ENCODE results near the gene UIMC1.
"Not testable (repeated sequence)": the region's sequence is repeated elsewhere in the genome, so short reads cannot be mapped to it uniquely, and the experiment has no call there.

Gene UIMC1

DNA sequence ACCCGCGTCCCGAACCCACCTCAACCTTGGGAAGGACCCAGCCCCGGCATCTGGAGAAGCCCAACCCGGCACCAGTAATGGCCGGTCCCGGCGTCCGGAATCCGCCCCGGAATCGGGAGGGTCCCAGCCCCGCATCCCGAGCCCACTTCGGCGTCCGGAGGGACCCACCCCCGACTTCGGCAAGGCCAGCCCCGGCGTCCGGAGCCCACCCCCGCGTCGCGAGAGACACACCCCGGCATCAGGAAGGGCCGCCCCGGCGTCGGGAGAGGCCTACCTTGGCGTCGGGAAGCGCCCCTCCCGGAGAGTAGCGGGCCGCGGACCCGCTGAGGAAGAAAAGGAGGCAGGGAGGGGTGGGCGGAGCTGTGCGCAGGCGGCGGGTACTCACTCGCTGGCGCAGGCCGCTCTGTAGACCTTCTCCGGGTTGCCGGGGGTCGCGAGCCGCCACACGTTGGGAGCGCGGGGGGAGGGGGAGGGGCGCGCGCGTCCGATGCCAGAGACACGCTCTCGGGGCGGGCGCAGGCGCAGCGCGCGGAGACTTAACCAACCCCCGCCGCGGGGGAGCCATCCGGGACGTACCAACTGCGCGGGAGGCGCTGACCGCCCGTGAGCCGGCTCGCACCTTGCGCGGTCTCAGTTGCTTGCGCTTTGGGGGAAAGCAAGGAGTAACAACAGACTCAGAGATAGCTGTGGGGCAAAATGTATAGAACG lies at the start of gene UIMC1:
TSS of gene UIMC1 (minus strand) at position 515 of the 708 bp plus-strand sequence. CDS start 24,164 bp downstream, outside the sequence.
- DNase-seq (ENCODE audit: low read depth in 2 of 3, low spot score in 2 of 3) = peak; percentile 85 to 86 (median 86)

DNA sequence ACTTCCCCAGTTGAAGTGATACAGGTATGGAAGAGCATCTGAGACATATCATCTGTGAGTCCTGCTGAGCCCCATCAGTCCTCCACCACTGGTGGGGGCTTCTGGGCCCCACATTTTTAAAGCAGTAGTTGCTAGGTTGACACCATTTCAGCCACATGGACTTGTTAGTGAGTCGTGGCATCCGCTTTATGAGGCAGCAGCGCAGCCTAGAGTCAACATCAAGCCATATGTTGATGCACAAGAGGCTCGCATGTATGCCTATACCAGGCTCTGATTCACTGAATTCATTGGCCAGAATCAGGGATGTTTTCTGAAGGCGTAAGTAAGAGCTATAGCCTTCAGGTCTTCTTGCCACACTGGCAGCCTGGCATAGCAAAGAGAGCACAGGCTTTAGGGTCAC lies 42.7 kb upstream of the UIMC1 start:
- DNase-seq (ENCODE audit: low read depth in 2 of 3, low spot score in 2 of 3) = no peak

DNA sequence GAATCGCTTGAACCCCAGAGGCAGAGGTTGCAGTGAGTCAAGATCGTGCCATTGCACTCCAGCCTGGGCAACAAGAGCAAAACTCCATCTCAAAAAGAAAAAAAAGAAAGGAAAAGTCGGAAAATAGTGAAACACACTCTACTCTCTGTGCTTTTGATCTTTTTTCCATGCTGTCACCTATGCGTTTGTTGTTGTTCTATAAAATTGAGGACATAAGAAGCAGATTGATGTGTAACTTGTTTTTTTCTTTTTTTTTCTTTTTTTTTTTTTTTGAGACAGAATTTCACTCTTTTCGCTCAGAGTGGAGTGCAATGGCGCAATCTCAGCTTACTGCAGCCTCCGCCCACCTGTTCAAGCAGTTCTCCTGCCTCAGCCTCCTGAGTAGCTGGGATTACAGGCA lies 42.0 kb upstream of the UIMC1 start:
- DNase-seq (ENCODE audit: low read depth in 2 of 3, low spot score in 2 of 3) = not testable (repeated sequence)

DNA sequence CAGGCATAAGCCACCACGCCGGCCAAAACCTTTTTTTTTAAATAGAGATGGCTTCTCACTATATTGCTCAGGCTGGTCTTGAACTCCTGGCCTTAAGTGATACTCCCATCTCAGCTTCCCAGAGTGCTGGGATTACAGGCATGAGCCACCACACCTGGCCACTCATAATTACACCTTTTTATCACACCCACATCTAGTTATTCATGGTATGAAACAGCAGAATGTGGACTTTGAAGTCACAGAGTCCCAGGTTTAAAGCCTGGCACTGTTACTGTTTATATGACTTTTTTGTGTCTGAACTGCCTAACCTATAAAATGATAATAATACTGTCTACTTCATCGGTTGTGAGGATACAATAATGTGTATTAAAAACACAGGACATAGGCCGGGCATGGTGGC lies 39.1 kb upstream of the UIMC1 start:
- DNase-seq (ENCODE audit: low read depth in 2 of 3, low spot score in 2 of 3) = no peak

DNA sequence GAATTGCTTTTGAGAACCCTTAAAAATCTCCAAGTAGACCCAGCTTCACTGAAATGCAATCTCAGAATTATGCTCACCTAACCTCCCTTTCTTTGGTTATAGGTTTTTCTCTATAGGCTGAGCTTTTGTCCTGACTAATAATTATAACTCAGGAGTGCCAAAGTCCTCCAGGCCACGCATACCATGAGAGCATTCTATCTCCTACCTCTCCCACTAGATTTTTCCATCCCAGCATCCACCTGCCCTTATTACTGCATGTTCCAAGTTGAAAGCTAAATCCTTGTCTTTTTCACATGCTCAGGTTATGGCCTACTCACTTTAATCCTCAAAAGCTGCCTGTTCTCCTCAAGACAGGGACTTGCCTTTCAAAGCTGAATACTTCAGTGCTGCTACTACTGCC lies 38.1 kb upstream of the UIMC1 start:
- no peak for DNase-seq (ENCODE audit: low read depth in 2 of 3, low spot score in 2 of 3)

DNA sequence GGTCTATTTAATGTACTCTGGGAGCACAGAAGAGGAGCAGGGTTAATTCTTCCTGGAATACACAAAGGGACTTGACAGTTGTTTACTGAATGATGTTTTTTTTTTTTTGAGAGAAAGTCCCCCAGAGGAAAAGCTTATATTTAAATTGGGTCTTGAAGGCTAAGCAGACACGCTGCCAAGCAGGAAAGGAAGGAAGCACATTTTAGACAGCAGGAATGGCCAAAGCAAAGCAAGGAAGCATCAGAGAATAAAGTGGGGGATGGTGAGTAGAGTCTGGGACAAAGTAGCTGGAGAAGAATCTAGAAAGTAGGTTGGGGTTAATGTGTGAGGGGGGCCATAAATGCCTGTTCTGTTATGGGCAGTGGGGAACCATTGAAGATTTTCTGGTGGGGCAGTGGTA lies 37.4 kb upstream of the UIMC1 start:
- DNase-seq (ENCODE audit: low read depth in 2 of 3, low spot score in 2 of 3) = no peak

DNA sequence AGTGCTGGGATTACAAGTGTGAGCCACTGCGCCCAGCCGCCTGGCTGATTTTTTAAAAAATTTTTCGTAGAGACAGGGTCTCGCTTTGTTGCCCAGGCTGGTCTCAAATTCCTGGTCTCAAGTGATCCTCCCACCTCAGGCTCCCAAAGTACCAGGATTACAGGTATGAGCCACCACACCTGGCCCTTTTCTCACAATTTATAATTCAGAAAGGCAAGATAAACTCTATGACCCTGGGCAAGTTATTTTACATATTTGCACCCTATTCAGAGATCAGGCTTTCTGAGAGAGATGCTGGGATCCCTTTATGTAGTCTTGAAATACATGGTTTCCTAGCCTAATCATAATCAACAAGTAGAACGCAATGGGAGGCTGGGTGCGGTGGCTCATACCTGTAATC lies 36.5 kb upstream of the UIMC1 start:
- DNase-seq (ENCODE audit: low read depth in 2 of 3, low spot score in 2 of 3) = no peak

DNA sequence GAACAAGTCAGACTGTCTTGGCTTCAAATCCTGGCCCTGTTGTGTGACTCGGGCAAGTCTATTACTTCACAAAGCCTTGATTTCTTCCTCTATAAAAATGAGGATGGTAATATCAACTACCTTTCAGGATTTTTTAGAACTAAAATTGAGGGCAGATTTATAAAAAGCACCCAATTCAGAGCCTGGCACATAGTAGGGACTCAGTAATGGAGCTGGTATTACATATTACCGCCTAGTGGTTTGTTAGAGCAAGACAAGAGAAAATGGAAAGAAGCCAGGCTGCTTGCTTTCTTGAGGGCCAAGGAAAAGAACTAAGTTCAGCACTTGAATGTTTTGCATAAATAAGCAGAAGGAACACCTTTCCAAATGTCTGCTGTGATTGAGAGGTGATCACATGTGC lies 35.4 kb upstream of the UIMC1 start:
- DNase-seq (ENCODE audit: low read depth in 2 of 3, low spot score in 2 of 3) = no peak

DNA sequence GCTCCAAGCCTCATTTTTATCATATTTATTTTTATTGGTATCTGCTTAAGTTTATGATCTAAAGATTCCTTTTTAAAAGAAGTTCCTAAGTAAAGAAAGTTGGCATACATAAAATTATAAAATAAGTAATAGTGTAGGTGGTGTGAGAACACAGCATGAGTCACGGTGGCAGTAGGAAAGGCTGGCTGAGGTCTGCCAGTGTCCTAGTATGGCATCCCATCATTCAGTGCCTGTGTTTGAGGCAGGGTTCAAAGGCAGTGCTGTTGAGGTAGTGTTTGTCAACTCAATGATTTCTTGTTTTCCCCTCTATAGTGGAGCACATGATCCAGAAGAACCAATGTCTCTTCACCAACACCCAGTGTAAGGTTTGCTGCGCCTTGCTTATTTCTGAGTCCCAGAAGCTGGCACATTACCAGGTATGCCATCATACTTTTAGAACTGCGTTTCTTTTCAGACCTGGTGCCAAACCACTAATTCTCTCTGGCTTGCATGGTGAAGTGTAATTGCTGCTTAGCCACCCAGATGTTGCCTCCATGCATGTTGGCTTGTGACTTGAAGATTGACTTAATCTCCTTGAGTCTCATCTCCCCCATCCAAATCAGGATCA lies 34.3 kb upstream of the UIMC1 start:
- DNase-seq (ENCODE audit: low read depth in 2 of 3, low spot score in 2 of 3) = no peak

DNA sequence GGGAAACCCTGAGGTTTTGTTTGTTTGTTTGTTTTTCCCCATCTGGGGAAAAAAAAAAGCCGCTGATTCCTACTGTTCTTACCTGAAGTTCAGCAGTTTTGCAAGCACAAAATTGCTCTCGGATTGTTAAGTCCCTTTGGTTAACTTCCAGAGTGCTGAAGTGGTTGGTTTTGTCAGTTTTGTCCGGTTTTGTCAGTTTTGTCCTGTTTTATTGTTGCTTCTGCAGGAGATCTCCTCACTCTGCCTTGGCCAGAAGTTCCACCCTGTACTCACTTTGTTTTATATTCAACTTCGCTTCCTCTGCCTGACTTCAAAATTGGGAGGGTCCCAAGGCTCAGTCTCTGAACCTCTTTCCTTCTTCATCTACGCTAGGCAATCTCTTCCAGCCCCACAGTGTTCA lies 30.3 kb upstream of the UIMC1 start:
- no peak for DNase-seq (ENCODE audit: low read depth in 2 of 3, low spot score in 2 of 3)

DNA sequence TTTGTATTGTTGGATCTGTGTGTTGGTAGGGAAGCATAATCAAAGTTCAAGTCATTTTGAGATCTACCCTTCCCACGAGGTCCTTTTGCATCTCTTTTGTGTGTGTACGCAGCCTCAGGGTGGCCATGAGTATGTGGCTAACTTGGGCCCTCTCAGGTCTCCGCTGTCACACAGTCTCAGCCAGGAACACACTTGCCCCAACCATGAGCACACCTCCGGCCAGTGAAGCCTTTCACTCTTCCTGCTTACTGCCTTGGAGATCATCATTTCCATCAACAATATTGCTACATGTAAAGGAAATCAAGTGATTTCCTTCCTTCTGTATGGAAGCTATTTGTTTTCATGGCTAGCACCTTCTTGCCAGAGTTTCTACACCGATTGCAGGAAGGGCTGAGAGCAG lies 29.9 kb upstream of the UIMC1 start:
- DNase-seq (ENCODE audit: low read depth in 2 of 3, low spot score in 2 of 3) = no peak

DNA sequence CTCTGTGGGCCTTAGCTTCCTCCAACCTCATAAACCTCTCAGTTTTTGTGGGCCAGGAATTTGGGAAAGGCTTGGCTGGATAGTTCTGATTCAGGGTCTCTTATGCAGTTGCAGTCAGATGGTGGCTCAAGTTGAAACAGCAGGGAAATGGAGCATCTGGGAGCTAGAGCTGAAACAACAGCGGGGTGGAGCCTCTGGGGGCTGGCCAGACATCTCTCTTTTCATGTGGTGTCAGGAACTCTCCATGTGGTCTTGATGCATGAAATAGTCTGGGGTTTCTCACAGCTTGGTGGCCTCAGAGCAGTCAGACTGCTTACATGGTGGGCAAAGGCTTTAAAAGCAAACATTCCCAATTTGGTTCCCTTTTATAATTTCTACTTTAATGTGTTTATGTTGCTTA lies 29.4 kb upstream of the UIMC1 start:
- no peak for DNase-seq (ENCODE audit: low read depth in 2 of 3, low spot score in 2 of 3)

DNA sequence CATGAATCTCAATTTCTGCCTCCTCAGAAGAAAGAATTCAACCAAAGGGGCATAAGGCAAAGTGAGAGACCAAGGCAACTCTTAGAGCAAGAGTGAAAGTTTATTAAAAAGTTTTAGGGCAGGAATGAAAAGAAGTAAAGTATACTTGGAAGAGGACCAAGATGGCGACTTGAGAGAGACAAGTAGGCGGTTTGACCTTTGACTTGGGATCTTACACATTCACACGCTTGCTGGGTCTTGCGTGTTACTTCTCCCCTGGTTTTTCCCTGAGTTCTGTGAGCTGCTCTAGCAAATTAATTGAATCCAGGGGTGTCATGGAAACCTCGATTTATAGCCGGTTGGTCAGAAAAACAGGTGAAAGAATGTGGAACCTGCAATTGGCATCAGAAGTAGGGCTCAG lies 22.9 kb upstream of the UIMC1 start:
- DNase-seq (ENCODE audit: low read depth in 2 of 3, low spot score in 2 of 3) = no peak

DNA sequence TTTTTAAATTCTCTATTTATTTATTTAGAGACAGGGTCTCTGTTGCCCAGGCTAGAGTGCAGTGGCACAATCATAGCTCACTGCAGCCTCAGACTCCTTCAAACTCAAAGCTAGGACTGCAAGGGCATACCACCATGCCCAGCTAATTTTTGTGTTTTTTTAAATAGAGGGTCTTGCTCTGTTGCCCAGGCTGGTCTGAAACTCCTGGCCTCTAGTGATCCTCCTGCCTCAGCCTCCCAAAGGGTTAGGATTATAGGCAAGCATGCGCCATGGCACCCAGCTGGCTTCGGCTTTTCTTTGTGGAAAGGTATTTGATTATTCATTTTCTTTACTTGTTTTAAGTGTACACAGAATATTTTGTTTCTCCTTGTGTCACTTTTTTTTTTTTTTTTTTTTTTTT lies 21.1 kb upstream of the UIMC1 start:
- DNase-seq (ENCODE audit: low read depth in 2 of 3, low spot score in 2 of 3) = no peak

DNA sequence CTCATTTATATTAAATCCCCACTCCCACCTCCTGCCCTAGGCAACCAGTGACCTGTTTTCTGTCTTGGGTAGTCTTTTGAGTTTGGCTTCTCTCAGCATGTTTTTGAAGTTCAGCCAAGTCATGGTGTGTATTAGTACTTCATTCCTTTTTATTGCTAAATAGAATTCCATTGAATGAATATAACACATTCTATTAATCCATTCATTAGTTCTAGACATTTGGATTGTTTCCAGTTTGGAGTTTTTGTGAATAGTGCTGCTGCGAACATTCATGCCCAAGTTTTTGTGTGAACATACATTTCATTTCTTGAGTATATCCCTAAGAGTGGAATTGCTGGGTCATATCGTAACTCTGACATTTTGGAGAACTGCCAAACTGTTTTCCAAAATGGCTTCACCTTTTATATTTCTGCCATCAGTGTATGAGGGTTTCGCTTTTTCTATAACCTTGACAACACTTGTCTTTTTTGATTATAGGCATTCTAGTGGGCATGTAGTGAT lies 18.6 kb upstream of the UIMC1 start:
- DNase-seq (ENCODE audit: low read depth in 2 of 3, low spot score in 2 of 3) = no peak

DNA sequence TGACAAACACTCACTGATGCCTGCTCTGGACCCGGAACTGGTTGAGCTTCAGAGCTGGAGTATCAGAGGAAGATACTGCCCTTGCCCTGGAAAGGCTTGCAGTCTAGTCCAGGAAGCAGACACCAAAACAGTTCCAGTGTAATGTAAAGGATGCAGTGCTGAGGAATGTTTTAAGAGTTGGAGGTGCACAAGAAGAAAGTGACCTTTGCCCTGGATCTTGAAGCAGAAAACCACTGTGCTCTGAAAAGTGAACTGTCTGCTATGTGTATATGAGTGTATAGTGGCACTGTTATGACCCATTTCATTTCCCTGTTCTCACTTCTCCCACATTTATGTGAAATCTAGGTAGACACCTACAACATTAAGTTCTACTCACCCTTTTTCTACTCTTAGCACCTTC lies 18.0 kb upstream of the UIMC1 start:
- DNase-seq (ENCODE audit: low read depth in 2 of 3, low spot score in 2 of 3) = no peak

DNA sequence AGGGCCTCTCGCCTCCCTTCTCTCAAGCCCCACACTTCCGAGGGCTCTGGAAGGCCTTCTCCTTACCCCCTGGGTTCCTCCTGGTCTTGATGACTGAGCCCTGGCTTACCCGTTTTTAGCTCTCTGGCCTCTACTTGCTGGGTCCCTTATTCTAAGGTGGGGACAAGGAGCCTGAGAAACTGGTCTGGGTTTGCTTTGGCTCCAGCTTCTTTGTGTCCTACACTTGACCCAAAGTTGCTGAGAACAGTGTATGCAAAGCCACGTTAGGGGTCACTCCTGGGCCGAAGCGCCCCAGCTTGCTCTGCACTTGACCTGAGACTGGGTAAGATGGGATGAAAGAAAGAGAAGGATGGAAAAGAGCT lies 16.7 kb upstream of the UIMC1 start:
- DNase-seq (ENCODE audit: low read depth in 2 of 3, low spot score in 2 of 3) = peak in 1 of 3 experiments; percentile 12

DNA sequence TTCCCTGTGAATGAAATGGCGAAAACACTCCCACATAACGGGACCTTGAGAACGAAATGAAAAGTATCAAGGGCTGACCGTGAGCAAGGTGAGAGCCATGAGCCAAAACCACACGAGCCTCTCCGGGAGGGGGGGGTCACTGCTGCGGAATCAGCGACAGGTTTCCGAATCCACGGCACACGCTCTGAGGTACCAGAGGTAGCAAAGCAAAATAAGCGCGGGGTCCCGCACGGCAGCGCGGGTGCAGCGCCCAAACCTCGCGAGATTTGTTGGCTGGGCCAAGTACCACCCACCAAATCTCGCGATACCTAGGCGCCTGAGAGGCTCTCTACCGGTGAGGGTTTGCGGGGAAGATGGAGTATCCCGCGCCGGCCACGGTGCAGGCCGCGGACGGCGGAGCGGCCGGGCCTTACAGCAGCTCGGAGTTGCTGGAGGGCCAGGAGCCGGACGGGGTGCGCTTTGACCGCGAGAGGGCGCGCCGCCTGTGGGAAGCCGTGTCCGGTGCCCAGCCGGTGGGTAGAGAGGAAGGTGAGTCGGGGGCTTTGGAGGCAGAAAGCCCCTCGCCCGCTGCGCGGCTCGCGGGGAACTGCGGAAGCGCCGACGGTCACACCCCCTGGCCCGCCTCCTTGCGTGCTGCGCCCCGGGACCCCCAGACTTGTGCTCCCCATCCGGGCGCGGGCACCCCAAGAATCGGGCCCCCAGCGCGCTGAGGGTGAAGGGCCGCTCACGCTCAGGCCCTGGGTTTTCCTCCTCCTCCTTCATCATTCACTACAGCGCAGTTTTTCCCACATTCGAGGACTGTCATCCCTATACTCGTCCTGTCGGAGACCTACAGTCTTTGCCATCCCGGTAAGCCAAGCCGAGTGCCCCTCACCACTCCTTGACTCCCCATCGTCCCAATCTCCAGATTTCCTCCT lies 16.1 kb upstream of the UIMC1 start, which contains the start of gene ZNF346:
TSS of gene ZNF346 (plus strand) at position 311 of the 917 bp plus-strand sequence. CDS start at position 354, 43 bp downstream.
- DNase-seq (ENCODE audit: low read depth in 2 of 3, low spot score in 2 of 3) = peak; percentile 69 to 88 (median 75)

DNA sequence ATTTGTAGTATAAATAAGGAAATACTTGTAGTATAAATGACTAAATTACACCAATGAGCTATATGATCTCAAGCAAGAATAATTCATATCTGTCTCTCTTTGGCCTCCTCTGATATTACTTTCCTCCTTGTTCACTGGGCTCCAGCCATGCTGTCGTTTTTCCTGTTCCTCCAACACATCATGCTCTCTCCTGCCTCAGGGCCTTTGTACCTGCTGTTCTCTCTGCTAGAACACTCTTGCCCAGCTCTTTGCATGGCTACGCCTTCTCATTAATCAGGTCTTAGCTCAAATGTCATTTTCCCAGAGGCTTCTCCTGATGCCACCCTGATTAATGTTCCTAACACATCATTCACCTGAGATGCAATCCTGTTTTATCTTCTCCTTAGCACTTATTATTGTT lies 13.5 kb upstream of the UIMC1 start:
- no peak for DNase-seq (ENCODE audit: low read depth in 2 of 3, low spot score in 2 of 3)

DNA sequence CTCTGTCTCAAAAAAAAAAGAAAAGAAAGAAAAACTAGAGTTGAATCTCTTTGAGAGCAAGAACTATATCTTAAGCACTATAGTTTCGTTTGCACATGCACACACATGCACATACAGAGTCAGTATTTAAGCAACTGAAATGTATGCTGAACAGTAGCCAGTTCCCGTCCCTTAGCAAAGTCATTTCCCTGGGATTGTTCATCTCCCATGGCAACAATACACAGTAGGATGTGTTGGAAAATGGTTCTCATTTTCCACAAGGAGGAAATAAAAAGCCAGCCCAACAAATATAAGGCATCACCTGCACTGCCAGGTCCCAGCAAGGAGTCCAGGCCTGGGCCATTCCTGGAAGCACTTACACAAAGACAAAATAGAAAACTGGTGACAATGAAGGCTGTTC lies 11.8 kb upstream of the UIMC1 start:
- no peak for DNase-seq (ENCODE audit: low read depth in 2 of 3, low spot score in 2 of 3)

DNA sequence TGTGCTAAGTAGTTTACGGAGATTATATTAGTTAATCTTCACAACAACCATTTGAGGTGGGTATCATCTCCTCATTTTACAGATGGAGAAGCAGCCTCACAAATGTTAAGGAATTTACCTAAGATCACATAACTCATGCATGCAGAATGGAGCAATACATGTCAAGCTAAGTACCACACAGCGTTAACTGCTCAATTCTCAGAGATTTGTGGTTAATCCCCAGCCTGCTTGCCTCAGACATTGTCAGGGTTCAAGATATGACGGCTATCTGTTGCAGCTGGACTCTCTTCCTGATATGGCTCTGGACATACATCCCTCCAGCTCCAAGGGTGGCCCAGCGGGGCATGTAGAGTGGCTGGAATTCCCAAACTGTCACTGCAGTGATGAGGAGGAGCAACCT lies 8.6 kb upstream of the UIMC1 start:
- DNase-seq (ENCODE audit: low read depth in 2 of 3, low spot score in 2 of 3) = no peak

DNA sequence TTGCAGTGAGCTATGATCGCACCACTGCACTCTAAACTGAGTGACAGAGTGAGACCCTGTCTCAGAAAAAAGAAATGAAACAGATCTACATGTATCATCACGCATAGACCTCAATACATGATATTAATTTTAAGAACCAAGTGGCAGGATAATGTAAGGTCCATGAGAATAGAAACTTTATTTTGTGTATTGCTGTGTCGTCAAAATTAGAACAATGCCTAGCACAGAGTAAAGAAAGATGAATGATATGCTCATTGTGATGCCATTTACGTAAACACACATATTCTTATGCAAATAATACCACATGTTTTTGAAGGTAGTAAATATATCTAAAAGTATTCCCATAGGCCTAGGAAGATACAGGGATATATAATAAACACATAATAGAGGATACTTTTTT lies 3.6 kb upstream of the UIMC1 start:
- DNase-seq (ENCODE audit: low read depth in 2 of 3, low spot score in 2 of 3) = no peak
